A549 treated with Mapracorat at 1 μM for 4 hours (cell line): ENCODE data around the gene DENND1A. TPM values are rescaled to one million over a fixed set of nuclear protein-coding genes. Genes with fewer than 3 reads are reported as not detected.

Source experiments
- total RNA-seq: library from RNA; stranded (reverse); fragments of 200-300 nt; extraction: Qiagen RNA extraction; gene quantifications from 5 replicates; pipeline ENCODE4 v1.2.3, GENCODE V29; 2022

Gene DENND1A
- 9.5 to 11.4 TPM (median 10.4 TPM) in 5 replicates for total RNA-seq

GRCh38 chr9:123929870-123930831, at the start of gene DENND1A:
TSS of gene DENND1A (minus strand) at chr9:123930126. CDS start at chr9:123929905, 221 bp downstream.

GRCh38 chr9:123355761-123356431, 574.0 kb downstream of the DENND1A start, which contains the start of gene CRB2:
TSS of gene CRB2 (plus strand) at chr9:123356197. CDS start at chr9:123356261, 64 bp downstream.

Other genes starting within 250 kb of the DENND1A start
- gene LHX2, start 81.6 kb upstream of the DENND1A start, total RNA-seq = 4.0 to 5.3 TPM (median 4.7 TPM) in 5 replicates